ENCODE measurements around the gene CSTPP1.
A peak's percentile ranks its signal among the peaks of the same experiment; 100 is the strongest.
"Not testable (repeated sequence)": the region's sequence is repeated elsewhere in the genome, so short reads cannot be mapped to it uniquely, and the experiment has no call there.

CSTPP1 gene

DNA sequence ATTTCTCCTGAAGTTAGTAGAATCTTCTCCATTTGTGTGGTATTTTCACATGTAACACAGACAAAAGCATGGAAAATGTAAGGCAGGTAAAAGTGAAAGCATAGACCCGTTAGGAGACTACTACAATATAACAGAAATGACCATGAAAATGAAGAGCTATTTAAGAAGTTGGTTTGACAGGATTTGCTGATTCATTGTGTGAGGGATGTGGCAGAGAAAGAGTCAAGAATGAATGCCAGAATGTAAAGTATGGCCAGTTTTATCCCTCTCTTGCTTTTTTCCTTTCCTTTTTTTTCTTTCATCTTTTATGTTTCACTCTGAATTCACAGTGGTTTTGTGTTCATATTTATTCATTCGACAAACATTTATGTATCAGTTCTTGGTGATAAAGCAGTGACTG, 124.2 kb downstream of the CSTPP1 start:
- H3K9me3 Mint-ChIP-seq, result peaks cover 5% of the 10 kb centered on the region
- no peak overlapping the region for H3K4me3 Mint-ChIP-seq
- H3K27me3 Mint-ChIP-seq, result no peaks in the 10 kb centered on the region
- peaks cover 23% of the 10 kb centered on the region for H3K36me3 Mint-ChIP-seq
- no peak overlapping the region for H3K27ac Mint-ChIP-seq
- peaks cover 3% of the 10 kb centered on the region for H3K4me1 Mint-ChIP-seq

DNA sequence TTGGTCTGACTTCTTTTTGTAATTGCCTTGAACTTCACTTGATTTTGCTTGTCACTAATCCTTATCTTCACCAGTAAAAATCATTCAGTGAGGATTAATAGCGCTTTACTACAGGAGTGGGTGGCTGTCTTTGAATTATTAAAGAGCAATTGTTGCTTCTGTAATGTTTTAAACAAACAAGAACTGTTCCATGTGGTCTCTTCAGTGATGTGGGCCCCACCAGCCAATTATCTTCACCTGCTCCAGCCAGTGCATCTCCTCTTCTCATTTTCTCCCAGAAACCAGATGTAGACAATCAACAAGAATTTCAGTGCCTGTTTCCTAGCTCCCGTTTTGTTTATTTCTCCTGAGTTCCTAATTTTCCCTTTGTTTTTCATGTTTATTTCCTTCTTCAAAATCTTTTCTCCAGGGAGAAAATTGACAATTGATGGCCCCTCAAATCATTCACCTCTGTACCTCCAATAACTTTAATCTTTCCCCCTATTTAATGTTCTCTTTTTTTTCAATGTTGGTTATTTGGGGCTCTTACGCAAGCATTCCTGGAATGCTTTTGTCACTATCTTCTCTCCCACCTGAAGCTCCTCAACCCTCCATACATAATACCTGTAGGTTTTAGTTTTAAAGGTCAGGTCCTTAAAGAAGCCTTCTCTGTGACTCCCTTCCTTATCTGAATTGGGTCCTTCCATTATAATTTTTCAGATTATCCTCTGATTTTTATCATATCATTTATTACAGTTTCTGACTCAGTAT, 125.0 kb downstream of the CSTPP1 start:
- Mint-ChIP-seq H3K4me1 (peaks cover 3% of the 10 kb centered on the region), H3K27me3 (no peaks in the 10 kb centered on the region), H3K4me3 (no peak overlapping the region), H3K27ac (no peak overlapping the region), H3K9me3 (peaks cover 5% of the 10 kb centered on the region), H3K36me3 (peaks cover 23% of the 10 kb centered on the region)

DNA sequence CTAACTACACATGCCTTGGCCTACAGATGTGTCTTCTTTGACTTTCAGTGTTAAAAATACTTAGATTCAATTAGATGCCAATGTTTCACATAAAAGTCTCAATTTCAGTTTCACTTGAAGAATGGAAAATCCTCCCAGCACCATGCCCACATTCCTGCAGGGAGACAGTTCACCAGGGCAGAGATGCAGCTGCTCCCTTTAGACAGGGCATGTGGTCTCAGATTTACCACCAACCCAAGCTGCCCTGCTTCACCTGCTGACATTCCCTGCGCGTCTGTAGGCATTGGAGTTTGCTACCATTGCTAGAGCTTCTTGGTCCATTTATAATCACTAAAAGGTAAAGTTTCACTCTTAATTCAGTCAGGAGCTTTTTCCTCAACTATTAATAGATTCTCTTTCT, 126.2 kb downstream of the CSTPP1 start:
- no peaks in the 10 kb centered on the region for H3K9me3 Mint-ChIP-seq
- peaks cover 3% of the 10 kb centered on the region for H3K4me1 Mint-ChIP-seq
- no peak overlapping the region for H3K4me3 Mint-ChIP-seq
- H3K27me3 Mint-ChIP-seq, result no peaks in the 10 kb centered on the region
- H3K27ac Mint-ChIP-seq, result no peak overlapping the region
- H3K36me3 Mint-ChIP-seq, result peaks cover 19% of the 10 kb centered on the region

DNA sequence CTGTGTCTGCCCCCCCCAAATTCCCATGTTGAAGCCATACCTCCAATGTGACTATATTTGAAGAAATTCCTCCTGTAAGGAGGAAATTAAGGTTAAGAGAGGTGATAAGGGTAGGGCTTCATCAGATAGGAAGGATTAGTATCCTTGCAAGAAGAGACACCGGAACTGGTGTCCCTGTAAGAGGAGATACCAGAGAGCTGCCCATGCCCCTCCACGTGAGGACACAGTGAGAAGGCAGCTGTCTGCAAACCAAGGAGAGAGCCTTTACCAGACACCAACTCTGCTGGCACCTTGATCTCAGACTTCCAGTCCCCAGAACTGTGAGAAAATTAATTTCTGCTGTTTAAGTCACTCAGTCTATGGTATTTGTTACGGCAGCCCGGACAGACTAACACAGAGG, 130.8 kb downstream of the CSTPP1 start:
- Mint-ChIP-seq H3K27me3 (no peaks in the 10 kb centered on the region), H3K4me3 (no peak overlapping the region), H3K27ac (no peak overlapping the region), H3K9me3 (no peaks in the 10 kb centered on the region), H3K36me3 (peaks cover 7% of the 10 kb centered on the region), H3K4me1 (no peaks in the 10 kb centered on the region)

DNA sequence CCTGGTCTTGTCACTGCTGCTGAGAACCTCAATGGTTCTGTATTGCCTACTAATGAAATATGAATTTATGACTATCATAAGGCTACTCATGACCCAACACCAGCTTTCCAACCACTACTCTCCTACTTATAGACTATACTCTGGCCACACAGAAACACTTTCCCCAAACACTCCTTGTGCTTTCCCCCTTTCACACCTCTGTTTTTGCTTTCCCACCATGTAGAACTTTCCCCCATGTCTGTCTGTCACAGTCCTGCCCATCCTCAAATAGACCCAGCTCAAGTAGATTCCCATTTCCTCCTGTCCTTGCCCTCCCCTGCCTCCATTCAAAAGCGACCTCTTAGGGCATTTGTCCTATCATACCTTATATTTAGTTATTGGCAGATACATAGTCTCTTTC, 134.2 kb downstream of the CSTPP1 start:
- Mint-ChIP-seq H3K9me3 (no peaks in the 10 kb centered on the region), H3K36me3 (peaks cover 4% of the 10 kb centered on the region), H3K27ac (no peak overlapping the region), H3K4me3 (no peak overlapping the region), H3K4me1 (no peaks in the 10 kb centered on the region), H3K27me3 (no peaks in the 10 kb centered on the region)

DNA sequence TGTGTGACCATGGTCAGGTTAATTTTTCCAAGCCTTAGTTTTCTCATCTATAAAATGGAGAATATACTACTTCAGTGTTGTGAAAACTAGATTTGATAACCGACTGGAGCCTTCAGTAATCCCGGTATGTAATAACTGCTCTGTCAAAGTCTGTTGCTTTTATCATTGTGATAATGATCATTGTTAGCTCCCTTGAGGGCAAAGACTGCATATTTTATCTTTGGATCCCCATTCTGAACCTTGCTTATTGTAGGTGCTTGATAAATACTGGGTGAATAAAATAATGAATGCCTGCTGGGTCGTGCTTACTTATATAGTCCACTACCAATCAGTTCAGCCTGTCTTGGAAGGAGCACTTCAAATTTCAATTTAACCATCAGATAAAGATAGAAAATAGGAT, 134.8 kb downstream of the CSTPP1 start:
- no peaks in the 10 kb centered on the region for H3K4me1 Mint-ChIP-seq
- no peak overlapping the region for H3K27ac Mint-ChIP-seq
- H3K4me3 Mint-ChIP-seq, result no peak overlapping the region
- peaks cover 4% of the 10 kb centered on the region for H3K36me3 Mint-ChIP-seq
- H3K9me3 Mint-ChIP-seq, result no peaks in the 10 kb centered on the region
- H3K27me3 Mint-ChIP-seq, result no peaks in the 10 kb centered on the region

DNA sequence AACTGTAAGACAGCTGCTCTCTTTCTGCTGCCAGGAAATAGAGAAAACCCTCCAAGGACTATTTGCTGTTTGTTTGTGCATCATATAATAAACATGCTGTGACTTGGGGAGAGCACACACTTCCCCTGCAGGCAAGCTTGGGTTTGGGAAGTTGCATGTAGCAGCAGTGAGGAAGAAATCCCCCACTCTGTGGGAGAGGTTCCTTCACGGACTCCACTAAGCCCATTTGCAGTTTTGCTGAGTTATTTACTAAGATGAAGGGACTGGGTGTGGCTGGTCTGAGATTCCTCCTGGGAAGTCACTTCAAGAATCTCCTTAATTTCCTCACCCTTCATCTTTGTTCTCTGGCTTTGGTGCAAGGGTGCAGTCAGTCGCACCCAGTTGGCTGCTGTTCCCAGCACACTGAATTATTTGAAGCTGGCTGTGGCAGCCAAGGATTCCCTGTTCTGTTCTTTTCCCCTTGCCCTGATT, 135.3 kb downstream of the CSTPP1 start:
- H3K27me3 Mint-ChIP-seq, result no peaks in the 10 kb centered on the region
- H3K36me3 Mint-ChIP-seq, result peaks cover 4% of the 10 kb centered on the region
- H3K9me3 Mint-ChIP-seq, result no peaks in the 10 kb centered on the region
- no peak overlapping the region for H3K27ac Mint-ChIP-seq
- H3K4me1 Mint-ChIP-seq, result no peaks in the 10 kb centered on the region
- no peak overlapping the region for H3K4me3 Mint-ChIP-seq

DNA sequence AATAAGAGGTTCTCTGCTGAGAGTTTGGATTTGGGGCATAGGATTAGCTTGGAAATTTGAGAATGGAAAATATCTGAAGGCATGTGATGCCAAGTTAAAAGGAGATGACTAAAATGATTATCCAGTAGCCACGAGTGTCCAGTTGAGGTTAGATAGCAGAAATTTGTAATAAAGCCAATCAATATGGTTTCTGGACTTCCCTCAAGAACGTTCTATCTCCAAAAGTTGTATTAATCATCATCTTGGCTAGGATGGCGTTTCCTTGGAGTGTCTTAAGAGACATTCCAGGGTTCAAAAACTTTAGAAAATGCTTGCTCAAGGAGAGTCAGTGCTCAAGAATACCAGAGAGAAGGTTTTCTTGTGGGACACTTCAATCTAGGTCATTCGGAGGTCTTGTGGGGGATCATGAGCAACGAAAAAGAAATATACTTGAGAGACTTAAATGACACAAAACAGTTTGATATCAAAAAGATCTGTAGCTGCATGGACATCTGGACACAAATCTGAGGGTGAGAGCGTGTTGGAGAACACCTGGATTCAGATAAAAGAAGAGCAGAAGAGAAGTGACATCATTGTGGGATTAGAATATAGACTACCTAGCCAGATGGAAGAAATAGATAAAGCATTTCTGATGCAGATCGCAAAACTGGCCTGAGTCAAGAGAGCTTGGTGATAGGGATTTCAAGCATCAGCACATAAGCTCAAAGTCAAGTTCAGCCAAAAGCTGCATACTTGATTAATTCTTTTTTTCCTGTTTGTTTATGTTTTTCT, 142.4 kb downstream of the CSTPP1 start:
- H3K27me3 Mint-ChIP-seq, result no peaks in the 10 kb centered on the region
- H3K36me3 Mint-ChIP-seq, result no peaks in the 10 kb centered on the region
- H3K4me1 Mint-ChIP-seq, result no peaks in the 10 kb centered on the region
- H3K9me3 Mint-ChIP-seq, result no peaks in the 10 kb centered on the region
- no peak overlapping the region for H3K27ac Mint-ChIP-seq
- H3K4me3 Mint-ChIP-seq, result no peak overlapping the region

DNA sequence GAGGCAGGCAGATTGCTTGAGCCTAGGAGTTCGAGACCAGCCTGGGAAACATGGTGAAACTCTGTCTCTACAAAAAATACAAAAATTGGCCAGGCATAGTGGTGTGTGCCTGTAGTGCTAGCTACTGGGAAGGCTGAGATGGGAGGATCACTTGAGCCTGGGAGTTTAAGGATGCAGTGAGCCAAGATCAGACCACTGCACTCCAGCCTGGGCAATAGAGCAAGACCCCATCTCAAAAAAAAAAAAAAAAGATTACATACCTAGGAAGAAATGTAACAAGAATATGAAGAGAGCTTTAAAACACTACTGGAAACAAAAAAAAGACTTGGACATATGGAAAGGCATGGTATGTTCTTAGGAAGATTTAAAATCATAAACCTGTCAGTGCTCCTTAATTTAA, 144.2 kb downstream of the CSTPP1 start:
- H3K27me3 Mint-ChIP-seq, H3K36me3 Mint-ChIP-seq, H3K27ac Mint-ChIP-seq, H3K9me3 Mint-ChIP-seq, H3K4me1 Mint-ChIP-seq, H3K4me3 Mint-ChIP-seq: not testable (repeated sequence)

DNA sequence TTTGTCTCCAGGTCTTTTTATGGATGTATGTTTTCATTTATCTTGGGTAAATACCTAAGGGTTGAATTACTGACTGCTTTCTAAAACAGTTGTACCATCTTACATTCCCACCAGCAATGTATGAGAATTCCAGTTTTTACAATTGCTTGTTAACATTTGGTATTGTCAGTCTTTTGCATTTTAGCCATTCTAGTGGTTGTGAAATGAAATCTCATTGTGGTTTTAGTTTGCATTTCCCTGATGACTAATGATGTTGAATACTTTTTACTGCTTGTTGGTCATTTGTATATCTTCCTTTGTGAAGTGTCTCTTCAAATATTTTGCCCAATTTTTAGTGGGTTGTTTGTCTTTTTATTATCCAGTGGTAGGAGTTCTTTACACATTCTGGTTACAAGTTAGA, 147.4 kb downstream of the CSTPP1 start:
- Mint-ChIP-seq H3K36me3 (no peaks in the 10 kb centered on the region), H3K27ac (no peak overlapping the region), H3K4me1 (no peaks in the 10 kb centered on the region), H3K9me3 (no peaks in the 10 kb centered on the region), H3K4me3 (no peak overlapping the region), H3K27me3 (no peaks in the 10 kb centered on the region)

DNA sequence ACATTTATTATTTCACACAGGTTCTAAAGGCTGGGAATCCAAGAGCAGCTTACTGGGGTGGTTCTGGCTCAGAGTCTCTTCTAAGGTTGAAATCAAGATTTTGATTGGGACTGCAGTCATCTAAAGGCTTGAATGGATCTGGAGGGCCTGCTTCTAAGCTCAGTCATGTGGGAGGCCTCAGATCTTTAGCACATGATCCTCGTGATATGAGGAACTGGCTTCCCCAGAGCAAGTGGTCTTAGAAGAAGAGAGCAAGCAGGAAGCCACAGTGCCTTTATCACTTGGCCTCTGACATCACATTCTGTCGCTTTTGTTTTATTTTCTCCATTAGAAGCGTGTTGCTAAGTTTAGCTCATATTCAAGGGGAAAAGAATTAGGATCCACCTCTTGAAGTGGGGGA, 151.2 kb downstream of the CSTPP1 start:
- H3K36me3 Mint-ChIP-seq, result no peaks in the 10 kb centered on the region
- no peaks in the 10 kb centered on the region for H3K27me3 Mint-ChIP-seq
- no peak overlapping the region for H3K27ac Mint-ChIP-seq
- H3K4me3 Mint-ChIP-seq, result no peak overlapping the region
- H3K4me1 Mint-ChIP-seq, result no peaks in the 10 kb centered on the region
- no peaks in the 10 kb centered on the region for H3K9me3 Mint-ChIP-seq

DNA sequence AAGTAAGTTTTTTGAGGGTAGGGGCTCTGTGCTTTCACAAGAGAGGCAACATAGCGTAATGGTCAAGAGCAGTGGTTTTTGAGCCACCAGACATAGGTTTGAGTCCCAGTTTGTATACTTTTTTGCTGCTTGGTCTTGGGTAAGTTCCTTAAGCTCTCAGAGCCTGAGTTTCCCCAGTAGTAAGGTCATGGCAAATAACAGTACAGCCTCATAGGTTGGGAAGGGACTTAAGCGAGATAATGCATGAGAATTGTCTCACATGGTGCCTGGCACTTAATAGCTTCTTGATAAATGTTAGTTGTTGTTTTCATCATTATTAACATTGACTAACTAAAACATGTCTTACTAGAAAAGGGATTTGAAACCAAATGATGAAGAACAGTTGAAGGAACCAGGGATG, 157.0 kb downstream of the CSTPP1 start:
- no peaks in the 10 kb centered on the region for H3K27me3 Mint-ChIP-seq
- no peaks in the 10 kb centered on the region for H3K36me3 Mint-ChIP-seq
- no peak overlapping the region for H3K27ac Mint-ChIP-seq
- no peaks in the 10 kb centered on the region for H3K4me1 Mint-ChIP-seq
- H3K4me3 Mint-ChIP-seq, result no peak overlapping the region
- H3K9me3 Mint-ChIP-seq, result no peaks in the 10 kb centered on the region

DNA sequence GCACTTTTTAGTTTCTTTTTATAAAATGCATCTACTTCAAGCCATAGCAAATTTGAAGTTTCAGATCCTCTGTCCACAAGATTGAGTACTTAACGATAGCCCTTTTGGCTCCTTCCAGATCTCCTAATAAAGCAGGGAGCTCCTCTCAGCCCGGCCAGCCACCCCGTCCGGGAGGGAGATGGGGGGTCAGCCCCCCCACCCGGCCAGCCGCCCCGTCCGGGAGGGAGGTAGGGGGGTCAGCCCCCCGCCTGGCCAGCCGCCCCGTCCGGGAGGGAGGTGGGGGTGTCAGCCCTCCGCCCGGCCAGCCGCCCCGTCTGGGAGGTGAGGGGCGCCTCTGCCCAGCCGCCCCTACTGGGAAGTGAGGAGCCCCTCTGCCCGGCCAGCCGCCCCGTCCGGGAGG, 160.3 kb downstream of the CSTPP1 start:
- H3K36me3 Mint-ChIP-seq, H3K4me1 Mint-ChIP-seq, H3K27me3 Mint-ChIP-seq, H3K9me3 Mint-ChIP-seq, H3K4me3 Mint-ChIP-seq, H3K27ac Mint-ChIP-seq: not testable (repeated sequence)

DNA sequence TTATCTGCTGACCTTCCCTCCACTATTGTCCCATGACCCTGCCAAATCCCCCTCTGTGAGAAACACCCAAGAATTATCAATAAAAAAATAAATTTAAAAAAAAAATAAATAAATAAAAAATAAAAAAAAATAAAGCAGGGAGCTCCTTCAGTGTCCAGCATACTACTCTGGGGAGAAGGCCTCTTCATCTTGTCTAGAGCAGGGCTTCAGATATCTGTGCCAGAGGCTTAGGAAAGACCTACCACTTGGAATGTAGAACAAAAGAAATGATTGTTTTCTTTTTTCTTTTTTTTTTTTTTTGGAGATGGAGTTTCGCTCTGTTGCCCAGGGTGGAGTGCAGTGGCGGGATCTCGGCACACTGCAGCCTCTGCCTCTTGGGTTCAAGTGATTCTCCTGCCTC, 161.7 kb downstream of the CSTPP1 start:
- not testable (repeated sequence) for H3K27ac Mint-ChIP-seq, H3K36me3 Mint-ChIP-seq, H3K9me3 Mint-ChIP-seq, H3K4me1 Mint-ChIP-seq, H3K4me3 Mint-ChIP-seq, H3K27me3 Mint-ChIP-seq

DNA sequence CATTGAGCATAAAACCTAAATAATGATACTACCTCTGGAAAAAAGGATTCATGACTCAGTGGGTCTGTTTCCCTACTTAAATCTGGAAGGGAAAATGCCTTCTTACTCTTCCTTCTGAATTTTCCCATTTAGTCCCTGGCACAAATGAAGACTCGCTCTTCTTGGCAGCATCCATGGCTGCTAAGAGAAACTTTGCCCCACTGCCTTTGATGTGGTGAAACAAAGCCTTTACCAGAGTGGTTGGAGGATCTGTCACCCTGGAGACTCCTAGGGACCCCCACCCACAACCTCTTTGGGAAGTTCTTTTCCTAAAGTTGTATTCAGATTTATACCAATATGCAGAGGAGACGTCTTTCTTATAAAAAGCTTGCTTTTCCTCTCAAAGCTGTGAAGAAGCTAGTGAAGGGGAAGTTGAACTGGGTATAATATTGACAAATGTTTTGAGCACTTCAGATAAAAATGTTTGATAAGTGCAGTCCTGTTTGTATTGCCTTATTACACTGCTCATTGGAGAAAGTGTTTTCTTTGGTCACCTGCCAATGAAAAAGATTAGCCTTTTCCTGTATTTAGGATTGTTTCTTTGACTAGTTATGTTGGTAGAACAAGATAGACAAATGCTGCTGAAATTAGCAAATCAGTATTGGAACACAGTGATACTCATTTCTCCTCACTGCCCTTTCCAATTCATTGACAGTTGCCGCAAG, 162.8 kb downstream of the CSTPP1 start:
- peak overlapping the region; percentile 51 for H3K27ac Mint-ChIP-seq
- no peaks in the 10 kb centered on the region for H3K9me3 Mint-ChIP-seq
- no peak overlapping the region for H3K4me3 Mint-ChIP-seq
- H3K27me3 Mint-ChIP-seq, result no peaks in the 10 kb centered on the region
- peaks cover 9% of the 10 kb centered on the region for H3K4me1 Mint-ChIP-seq
- H3K36me3 Mint-ChIP-seq, result no peaks in the 10 kb centered on the region

DNA sequence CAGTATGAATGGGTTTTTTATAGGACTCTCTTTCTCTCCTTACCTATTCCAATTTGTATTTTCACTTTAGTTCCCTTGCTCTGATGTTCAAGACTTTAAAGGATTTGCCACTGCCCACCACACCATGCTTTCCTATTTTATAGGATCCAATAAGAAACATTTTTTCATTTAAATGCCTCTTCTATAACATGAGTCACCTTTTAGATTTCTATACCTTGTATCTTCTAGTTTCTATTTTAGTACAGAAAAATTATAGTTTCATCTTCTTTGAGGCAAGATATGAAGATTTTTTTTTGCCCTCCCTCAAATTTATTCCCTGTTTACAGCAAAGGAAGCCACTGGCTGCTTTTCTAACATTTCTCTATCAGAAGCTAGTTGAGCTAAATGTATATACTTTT, 163.4 kb downstream of the CSTPP1 start:
- Mint-ChIP-seq H3K27me3 (no peaks in the 10 kb centered on the region), H3K4me3 (no peak overlapping the region), H3K4me1 (peaks cover 11% of the 10 kb centered on the region), H3K9me3 (no peaks in the 10 kb centered on the region), H3K27ac (no peak overlapping the region), H3K36me3 (no peaks in the 10 kb centered on the region)
